ENCODE data around the gene PCDHB15.
"Not testable (repeated sequence)": the region's sequence is repeated elsewhere in the genome, so short reads cannot be mapped to it uniquely, and the experiment has no call there.

DNA sequence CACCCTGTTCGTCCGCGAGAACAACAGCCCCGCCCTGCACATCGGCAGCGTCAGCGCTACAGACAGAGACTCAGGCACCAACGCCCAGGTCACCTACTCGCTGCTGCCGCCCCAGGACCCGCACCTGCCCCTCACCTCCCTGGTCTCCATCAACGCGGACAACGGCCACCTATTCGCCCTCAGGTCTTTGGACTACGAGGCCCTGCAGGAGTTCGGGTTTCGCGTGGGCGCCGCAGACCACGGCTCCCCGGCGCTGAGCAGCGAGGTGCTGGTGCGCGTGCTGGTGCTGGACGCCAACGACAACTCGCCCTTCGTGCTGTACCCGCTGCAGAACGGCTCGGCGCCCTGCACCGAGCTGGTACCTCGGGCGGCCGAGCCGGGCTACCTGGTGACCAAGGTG, 9.3 kb upstream of the PCDHB15 start:
- TF ChIP-seq EZH2 (IDR thresholded peaks at IDR 0.05; ENCODE audit: insufficient read depth, poor library complexity, severe bottlenecking); EZH2phosphoT487 (IDR thresholded peaks at IDR 0.05; ENCODE audit: insufficient read depth, low read depth): not testable (repeated sequence)

Data from GM23248 (cell line).